Loucy (cell line): Measurements from ENCODE around the gene ACAD11.

Experiments
- EZH2phosphoT487 ChIP-seq: fragments of 200-600 bp; IDR thresholded peaks from 2 replicates; pipeline ENCODE4 v1.6.1; 2018; ENCODE audit warnings: antibody characterized with exemption, mild to moderate bottlenecking, moderate library complexity, borderline replicate concordance
- TF ChIP-seq, protein P1 (sequence below): fragments of 200-600 bp; sonication (generic); conservative IDR thresholded peaks from 2 replicates; pipeline ENCODE4 v1.5.1; 2014; ENCODE audit warnings: mild to moderate bottlenecking, antibody characterized with exemption, low read length

DNA sequence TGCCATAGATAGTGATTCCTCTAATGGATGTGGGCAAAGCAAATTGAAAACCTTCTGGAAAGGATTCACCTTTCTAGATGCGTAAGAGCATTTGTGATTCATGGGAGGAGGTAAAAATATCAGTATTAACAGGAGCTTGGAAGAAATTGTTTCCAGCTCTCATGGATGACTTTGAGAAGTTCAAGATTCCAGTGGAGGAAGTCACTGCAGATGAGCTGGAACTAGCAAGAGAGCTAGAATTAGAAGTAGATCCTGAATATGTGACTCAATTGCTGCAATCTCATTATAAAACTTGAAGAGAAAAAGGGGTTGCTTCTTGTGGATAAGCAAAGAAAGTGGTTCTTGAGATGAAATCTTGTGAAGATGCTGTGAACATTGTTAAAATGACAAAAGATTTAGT lies 150.5 kb downstream of the ACAD11 start:
- TF ChIP-seq, protein P1, sequence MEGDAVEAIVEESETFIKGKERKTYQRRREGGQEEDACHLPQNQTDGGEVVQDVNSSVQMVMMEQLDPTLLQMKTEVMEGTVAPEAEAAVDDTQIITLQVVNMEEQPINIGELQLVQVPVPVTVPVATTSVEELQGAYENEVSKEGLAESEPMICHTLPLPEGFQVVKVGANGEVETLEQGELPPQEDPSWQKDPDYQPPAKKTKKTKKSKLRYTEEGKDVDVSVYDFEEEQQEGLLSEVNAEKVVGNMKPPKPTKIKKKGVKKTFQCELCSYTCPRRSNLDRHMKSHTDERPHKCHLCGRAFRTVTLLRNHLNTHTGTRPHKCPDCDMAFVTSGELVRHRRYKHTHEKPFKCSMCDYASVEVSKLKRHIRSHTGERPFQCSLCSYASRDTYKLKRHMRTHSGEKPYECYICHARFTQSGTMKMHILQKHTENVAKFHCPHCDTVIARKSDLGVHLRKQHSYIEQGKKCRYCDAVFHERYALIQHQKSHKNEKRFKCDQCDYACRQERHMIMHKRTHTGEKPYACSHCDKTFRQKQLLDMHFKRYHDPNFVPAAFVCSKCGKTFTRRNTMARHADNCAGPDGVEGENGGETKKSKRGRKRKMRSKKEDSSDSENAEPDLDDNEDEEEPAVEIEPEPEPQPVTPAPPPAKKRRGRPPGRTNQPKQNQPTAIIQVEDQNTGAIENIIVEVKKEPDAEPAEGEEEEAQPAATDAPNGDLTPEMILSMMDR = no peak
- no peak for TF ChIP-seq EZH2phosphoT487
